Esophagus squamous epithelium (tissue), 4 donors: ENCODE results near the gene KCNK7.

Experiments used
- CTCF ChIP-seq, 6 experiments: fragments of 450-650 bp in 4 of 6; fragments of 200-600 bp in 2 of 6; sonication (generic) in 2 of 6; IDR thresholded peaks; one replicate each; pipeline ENCODE4 v1.5.1; 2016 to 2019; ENCODE audit warnings: antibody characterized with exemption in 6 of 6, mild to moderate bottlenecking in 4 of 6, moderate library complexity in 4 of 6
- POLR2A ChIP-seq, 4 donors: fragments of 450-650 bp; IDR thresholded peaks; one replicate each; pipeline ENCODE4 v1.6.1; 2017; ENCODE audit warnings: antibody characterized with exemption in 4 of 4, mild to moderate bottlenecking in 4 of 4, moderate library complexity in 3 of 4

GRCh38 chr11:65630215-65630614, 34.6 kb upstream of the KCNK7 start:
- TF ChIP-seq CTCF (IDR thresholded peaks at IDR 0.05) (no peak), POLR2A (IDR thresholded peaks at IDR 0.05) (no peak)
